H9 (cell line): ENCODE data around the gene CSMD2. TPM values are rescaled to one million over a fixed set of nuclear protein-coding genes. Genes with fewer than 3 reads are reported as not detected.
A peak's percentile ranks its signal among the peaks of the same experiment; 100 is the strongest.

Experiments used
- DNase-seq: peaks from one replicate; pipeline ENCODE4 v3.0.0-alpha.2; 2017
- H2AFZ ChIP-seq: one replicate; pipeline ENCODE4 v1.6.1; 2013; ENCODE audit warnings: mild to moderate bottlenecking, low read length, control low read depth, moderate library complexity
- H2AK5ac ChIP-seq: 2 replicates; pipeline ENCODE4 v1.6.1; 2013; ENCODE audit warnings: low read length, control low read depth, mixed read lengths; ENCODE audit not compliant: insufficient read length
- H2BK120ac ChIP-seq: one replicate; pipeline ENCODE4 v1.6.1; 2013; ENCODE audit warnings: low read depth, mild to moderate bottlenecking, low read length, control low read depth, inconsistent platforms; ENCODE audit not compliant: poor library complexity, severe bottlenecking
- H2BK12ac ChIP-seq: 2 replicates; pipeline ENCODE4 v1.6.1; 2013; ENCODE audit warnings: low read length, control low read depth, mixed read lengths, low read depth; ENCODE audit not compliant: insufficient read length
- H2BK15ac ChIP-seq: 2 replicates; pipeline ENCODE4 v1.6.1; 2013; ENCODE audit warnings: low read depth, low read length, control low read depth
- H2BK20ac ChIP-seq: one replicate; pipeline ENCODE4 v1.6.1; 2013; ENCODE audit warnings: low read depth, mild to moderate bottlenecking, low read length, control low read depth, inconsistent platforms; ENCODE audit not compliant: poor library complexity, severe bottlenecking
- H2BK5ac ChIP-seq: 2 replicates; pipeline ENCODE4 v1.6.1; 2013; ENCODE audit warnings: low read length, control low read depth, mixed read lengths; ENCODE audit not compliant: insufficient read length
- H3K14ac ChIP-seq: 2 replicates; pipeline ENCODE4 v1.6.1; 2013; ENCODE audit warnings: low read length, control low read depth; ENCODE audit not compliant: insufficient read depth
- H3K18ac ChIP-seq: 2 replicates; pipeline ENCODE4 v1.6.1; 2013; ENCODE audit warnings: low read depth, mild to moderate bottlenecking, mixed read lengths, low read length, control low read depth; ENCODE audit not compliant: insufficient read length
- H3K23ac ChIP-seq: 2 replicates; pipeline ENCODE4 v1.6.1; 2013; ENCODE audit warnings: low read length, control low read depth, mixed read lengths, low read depth; ENCODE audit not compliant: insufficient read length
- H3K23me2 ChIP-seq: 2 replicates; pipeline ENCODE4 v1.6.1; 2013; ENCODE audit warnings: low read depth, mild to moderate bottlenecking, mixed read lengths, low read length, control low read depth; ENCODE audit not compliant: insufficient read length, poor library complexity, severe bottlenecking
- H3K27ac ChIP-seq: 2 replicates; pipeline ENCODE4 v1.5.1; 2013; ENCODE audit warnings: low read length, control low read depth, mixed read lengths, low read depth; ENCODE audit not compliant: insufficient read length
- H3K27me3 ChIP-seq: 2 replicates; pipeline ENCODE4 v1.6.1; 2013; ENCODE audit warnings: low read length, control low read depth, inconsistent platforms; ENCODE audit not compliant: insufficient read depth
- H3K4ac ChIP-seq: 2 replicates; pipeline ENCODE4 v1.6.1; 2013; ENCODE audit warnings: low read depth, mild to moderate bottlenecking, control low read depth, inconsistent platforms, low read length, moderate library complexity
- H3K4me1 ChIP-seq: 2 replicates; pipeline ENCODE4 v1.6.1; 2013; ENCODE audit warnings: low read length, control low read depth, inconsistent platforms; ENCODE audit not compliant: insufficient read depth
- H3K4me2 ChIP-seq: 2 replicates; pipeline ENCODE4 v1.6.1; 2013; ENCODE audit warnings: low read length, control low read depth, mixed read lengths; ENCODE audit not compliant: insufficient read length, insufficient read depth
- H3K56ac ChIP-seq: 2 replicates; pipeline ENCODE4 v1.6.1; 2013; ENCODE audit warnings: low read depth, mild to moderate bottlenecking, mixed read lengths, low read length, control low read depth; ENCODE audit not compliant: insufficient read length
- H3K79me1 ChIP-seq: 2 replicates; pipeline ENCODE4 v1.6.1; 2013; ENCODE audit warnings: low read depth, mild to moderate bottlenecking, moderate library complexity, low read length, control low read depth, inconsistent platforms; ENCODE audit not compliant: insufficient read depth, poor library complexity, severe bottlenecking
- H3K79me2 ChIP-seq: 2 replicates; pipeline ENCODE4 v1.6.1; 2013; ENCODE audit warnings: low read length, control low read depth, inconsistent platforms; ENCODE audit not compliant: insufficient read depth
- H3K9ac ChIP-seq: 2 replicates; pipeline ENCODE4 v1.6.1; 2013; ENCODE audit warnings: low read length, control low read depth, mixed read lengths; ENCODE audit not compliant: insufficient read length; ENCODE audit errors: extremely low read depth
- H3K9me3 ChIP-seq: one replicate; pipeline ENCODE4 v1.6.1; 2013; ENCODE audit warnings: low read depth, low read length, inconsistent platforms; ENCODE audit not compliant: control insufficient read depth
- H3T11ph ChIP-seq: one replicate; pipeline ENCODE4 v1.6.1; 2013; ENCODE audit warnings: mild to moderate bottlenecking, low read length, control low read depth, inconsistent platforms
- H4K20me1 ChIP-seq: one replicate; pipeline ENCODE4 v1.6.1; 2013; ENCODE audit not compliant: control insufficient read depth, insufficient read length, insufficient read depth
- H4K5ac ChIP-seq: 2 replicates; pipeline ENCODE4 v1.6.1; 2013; ENCODE audit warnings: low read depth, mild to moderate bottlenecking, mixed read lengths, low read length, control low read depth; ENCODE audit not compliant: insufficient read length
- H4K8ac ChIP-seq: replicated peaks from 2 replicates; pipeline ENCODE4 v1.6.1; 2013; ENCODE audit warnings: low read length, control low read depth, mixed read lengths, low read depth; ENCODE audit not compliant: insufficient read length
- H4K91ac ChIP-seq: 2 replicates; pipeline ENCODE4 v1.6.1; 2013; ENCODE audit warnings: low read depth, mild to moderate bottlenecking, moderate library complexity, mixed read lengths, low read length, control low read depth; ENCODE audit not compliant: insufficient read length
- H3K27ac Mint-ChIP-seq, 3 experiments: 2 replicates in 2 of 3; 3 replicates in 1 of 3; pipeline ENCODE4 v1.8.0; 2020 to 2021; ENCODE audit warnings: mixed read lengths in 3 of 3, mild to moderate bottlenecking in 1 of 3, moderate library complexity in 1 of 3
- H3K27me3 Mint-ChIP-seq: 2 replicates; pipeline ENCODE4 v1.8.0; 2021; ENCODE audit warnings: low read depth, mild to moderate bottlenecking, moderate library complexity, mixed read lengths
- H3K36me3 Mint-ChIP-seq, 3 experiments: 2 replicates in 2 of 3; 3 replicates in 1 of 3; pipeline ENCODE4 v1.8.0; 2020 to 2021; ENCODE audit warnings: low read depth in 3 of 3, mixed read lengths in 3 of 3; ENCODE audit not compliant: insufficient read depth in 1 of 3
- H3K4me1 Mint-ChIP-seq, 2 experiments: 2 replicates each; pipeline ENCODE4 v1.8.0; 2020; ENCODE audit warnings: mixed read lengths in 2 of 2
- H3K4me3 Mint-ChIP-seq, 2 experiments: 2 replicates in 1 of 2; 3 replicates in 1 of 2; pipeline ENCODE4 v1.8.0; 2020 to 2021; ENCODE audit warnings: mild to moderate bottlenecking in 2 of 2, mixed read lengths in 2 of 2, moderate library complexity in 1 of 2
- H3K9me3 Mint-ChIP-seq, 2 experiments: 2 replicates in 1 of 2; 3 replicates in 1 of 2; pipeline ENCODE4 v1.8.0; 2020; ENCODE audit warnings: mild to moderate bottlenecking in 2 of 2, mixed read lengths in 2 of 2, moderate library complexity in 1 of 2
- WGBS: extraction: QIAGEN DNeasy Blood & Tissue Kit; methylation state at CpG from one replicate; pipeline ENCODE4 v1.1.7; 2013; ENCODE audit warnings: missing lambda C conversion rate, low lambda C conversion rate, mixed read lengths; ENCODE audit not compliant: insufficient read length; ENCODE audit errors: extremely low coverage; 5-methylcytosine and 5-hydroxymethylcytosine counted together
- total RNA-seq: library from RNA; stranded (reverse); gene quantifications from 2 replicates; pipeline ENCODE4 v1.2.1, GENCODE V29; 2021
- TF ChIP-seq, protein P1 (sequence below): fragments of 200-600 bp; sonication (generic); conservative IDR thresholded peaks from 3 replicates; pipeline ENCODE4 v1.8.0; 2021; ENCODE audit warnings: antibody characterized with exemption, mild to moderate bottlenecking

Gene CSMD2
- total RNA-seq, 1 experiment from 2014 or later = 6.4 TPM

DNA sequence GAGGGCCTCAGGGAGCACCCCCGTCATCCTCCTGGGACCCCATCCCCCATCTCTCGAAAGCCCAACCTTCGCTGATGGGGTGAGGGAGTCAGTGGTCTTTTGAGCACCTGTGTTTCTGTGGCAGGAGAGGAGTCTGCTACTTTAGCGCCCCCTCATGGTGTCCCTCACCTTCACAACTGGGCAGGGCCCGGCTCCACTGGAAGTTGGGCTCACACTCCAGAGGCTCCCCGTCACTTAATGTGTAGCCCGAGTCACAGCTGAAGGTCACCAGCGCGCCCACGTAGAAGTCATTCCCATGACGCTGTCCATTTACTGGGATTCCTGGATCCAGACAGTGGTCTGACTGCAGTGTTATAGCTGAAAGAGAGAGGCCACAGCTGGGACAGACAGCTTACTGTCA, 440.7 kb downstream of the CSMD2 start:
- no peak overlapping the region for H4K8ac ChIP-seq
- H3K27me3 ChIP-seq = no peaks in the 10 kb centered on the region
- H3K23me2 ChIP-seq = no peaks in the 10 kb centered on the region
- Mint-ChIP-seq H3K4me3 (no peak overlapping the region), H3K36me3 (peaks cover 7 to 21% (median 17%) of the 10 kb centered on the region in 3 experiments; a peak in 6 of 7 replicates), H3K9me3 (no peaks in the 10 kb centered on the region), H3K4me1 (peaks cover 3% of the 10 kb centered on the region in 2 experiments; a peak in 2 of 4 replicates), H3K27ac (no peak overlapping the region), H3K27me3 (peaks cover 1% of the 10 kb centered on the region; the same call in 1 of the 2 replicates)
- H2BK20ac ChIP-seq = no peak overlapping the region
- no peak overlapping the region for H2BK5ac ChIP-seq
- peak; percentile 46 for DNase-seq
- no peak overlapping the region for H3T11ph ChIP-seq
- TF ChIP-seq, protein P1, sequence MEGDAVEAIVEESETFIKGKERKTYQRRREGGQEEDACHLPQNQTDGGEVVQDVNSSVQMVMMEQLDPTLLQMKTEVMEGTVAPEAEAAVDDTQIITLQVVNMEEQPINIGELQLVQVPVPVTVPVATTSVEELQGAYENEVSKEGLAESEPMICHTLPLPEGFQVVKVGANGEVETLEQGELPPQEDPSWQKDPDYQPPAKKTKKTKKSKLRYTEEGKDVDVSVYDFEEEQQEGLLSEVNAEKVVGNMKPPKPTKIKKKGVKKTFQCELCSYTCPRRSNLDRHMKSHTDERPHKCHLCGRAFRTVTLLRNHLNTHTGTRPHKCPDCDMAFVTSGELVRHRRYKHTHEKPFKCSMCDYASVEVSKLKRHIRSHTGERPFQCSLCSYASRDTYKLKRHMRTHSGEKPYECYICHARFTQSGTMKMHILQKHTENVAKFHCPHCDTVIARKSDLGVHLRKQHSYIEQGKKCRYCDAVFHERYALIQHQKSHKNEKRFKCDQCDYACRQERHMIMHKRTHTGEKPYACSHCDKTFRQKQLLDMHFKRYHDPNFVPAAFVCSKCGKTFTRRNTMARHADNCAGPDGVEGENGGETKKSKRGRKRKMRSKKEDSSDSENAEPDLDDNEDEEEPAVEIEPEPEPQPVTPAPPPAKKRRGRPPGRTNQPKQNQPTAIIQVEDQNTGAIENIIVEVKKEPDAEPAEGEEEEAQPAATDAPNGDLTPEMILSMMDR = peak; percentile 59
- H3K56ac ChIP-seq = no peak overlapping the region
- H3K27ac ChIP-seq = no peak overlapping the region
- no peaks in the 10 kb centered on the region for H3K79me2 ChIP-seq
- H3K9me3 ChIP-seq = no peaks in the 10 kb centered on the region
- H4K20me1 ChIP-seq = no peaks in the 10 kb centered on the region
- no peak overlapping the region for H3K23ac ChIP-seq
- no peaks in the 10 kb centered on the region for H3K4me1 ChIP-seq
- H2BK12ac ChIP-seq = no peak overlapping the region
- H3K4ac ChIP-seq = no peak overlapping the region
- no peak overlapping the region for H4K5ac ChIP-seq
- WGBS = no CpG with 5 or more reads among the region's 11 CpGs
- H2BK120ac ChIP-seq = no peak overlapping the region
- H3K14ac ChIP-seq = no peak overlapping the region
- no peak overlapping the region for H3K9ac ChIP-seq
- H2AFZ ChIP-seq = no peak overlapping the region
- H3K79me1 ChIP-seq = no peaks in the 10 kb centered on the region
- no peak overlapping the region for H4K91ac ChIP-seq
- no peak overlapping the region for H2AK5ac ChIP-seq
- no peak overlapping the region for H3K18ac ChIP-seq
- no peak overlapping the region for H2BK15ac ChIP-seq
- H3K4me2 ChIP-seq = no peak overlapping the region
